HCT116 (cell line): ENCODE measurements around the gene IFIT3. TPM values are rescaled to one million over a fixed set of nuclear protein-coding genes. Genes with fewer than 3 reads are reported as not detected.

Experiments
- ATAC-seq: fragments of 200-7000 bp; cut with Tn5 transposase; 2 replicates; pipeline ENCODE4 v1.9.1; 2020; ENCODE audit warnings: mild to moderate bottlenecking, moderate library complexity
- BruUV-seq: library from RNA; stranded (reverse); fragments of 400-500 nt; replicated peaks from 2 replicates; lab custom pipeline; 2021; lab: Mats Ljungman, UMichigan
- CTCF ChIA-PET: fragments of 300-600 bp; sonication (Branson Sonifier 250); formaldehyde crosslinking; loops from one replicate; lab custom pipeline; 2021; ENCODE audit warnings: antibody characterized with exemption; lab: Charles Lee
- POLR2A ChIA-PET: fragments of 300-600, 350-600 bp; sonication (Branson Sonifier 250); formaldehyde crosslinking; loops from one replicate; lab custom pipeline; 2021; ENCODE audit warnings: antibody characterized with exemption; lab: Charles Lee
- RAD21 ChIA-PET, 2 experiments: fragments of 300-600 bp; sonication (Branson Sonifier 250); formaldehyde crosslinking; loops; one replicate each; lab custom pipeline; 2023; ENCODE audit warnings: low total read pairs in 2 of 2; ENCODE audit not compliant: uncharacterized antibody in 2 of 2, unreplicated experiment in 2 of 2, low non-redundant PET in 1 of 2; lab: Charles Lee
- DNase-seq: peaks from one replicate; pipeline ENCODE4 v3.0.0-alpha.2; 2010; ENCODE audit warnings: low read depth, low spot score
- H2AFZ ChIP-seq: fragments of 200-600 bp; shearing (Covaris generic), sonication (generic); 2 replicates; pipeline ENCODE4 v1.6.1; 2017; ENCODE audit warnings: low read depth, mixed run types, mixed read lengths, antibody characterized with exemption, low read length; ENCODE audit not compliant: poor library complexity, severe bottlenecking
- H3K27ac ChIP-seq: 2 replicates; pipeline ENCODE4 v1.5.1; 2012; ENCODE audit warnings: low read depth, low read length
- H3K27me3 ChIP-seq: fragments of 200-600 bp; sonication (generic); 2 replicates; pipeline ENCODE4 v1.6.1; 2016; ENCODE audit warnings: mixed run types, low read length, mixed read lengths; ENCODE audit not compliant: insufficient read depth
- H3K36me3 ChIP-seq, 2 experiments: fragments of 200-500 bp in 1 of 2; fragments of 200-600 bp in 1 of 2; sonication (Bioruptor generic) in 1 of 2; sonication (generic) in 1 of 2; 2 replicates each; pipeline versions ENCODE4 v1.5.1 to v1.6.1; 2014 to 2016; ENCODE audit warnings: low read length in 2 of 2, inconsistent platforms in 1 of 2, mixed read lengths in 1 of 2, mixed run types in 1 of 2; ENCODE audit not compliant: insufficient read depth in 2 of 2, control insufficient read depth in 1 of 2
- H3K4me1 ChIP-seq, 2 experiments: fragments of 200-600 bp in 1 of 2; sonication (generic) in 1 of 2; 2 replicates each; pipeline versions ENCODE4 v1.5.1 to v1.6.1; 2012 to 2017; ENCODE audit warnings: low read length in 2 of 2, inconsistent platforms in 1 of 2, mild to moderate bottlenecking in 1 of 2, mixed read lengths in 1 of 2, mixed run types in 1 of 2, moderate library complexity in 1 of 2; ENCODE audit not compliant: insufficient read depth in 2 of 2, control insufficient read depth in 1 of 2
- H3K4me2 ChIP-seq: fragments of 200-600 bp; sonication (generic); 2 replicates; pipeline ENCODE4 v1.6.1; 2017; ENCODE audit warnings: mixed run types, low read length, mixed read lengths
- H3K4me3 ChIP-seq, 2 experiments: fragments of 200-600 bp in 1 of 2; sonication (generic) in 1 of 2; replicated peaks in 1 of 2; 2 replicates each; pipeline ENCODE4 v1.5.1; 2011 to 2016; ENCODE audit warnings: low read length in 2 of 2, control low read depth in 1 of 2, low read depth in 1 of 2, mild to moderate bottlenecking in 1 of 2, mixed read lengths in 1 of 2, mixed run types in 1 of 2
- H3K79me2 ChIP-seq: fragments of 200-600 bp; sonication (generic); 2 replicates; pipeline ENCODE4 v1.6.1; 2017; ENCODE audit warnings: mild to moderate bottlenecking, mixed run types, low read length, moderate library complexity, mixed read lengths; ENCODE audit not compliant: insufficient read depth
- H3K9ac ChIP-seq: fragments of 200-600 bp; sonication (generic); 2 replicates; pipeline ENCODE4 v1.6.1; 2016; ENCODE audit warnings: low read length, mixed read lengths
- H3K9me2 ChIP-seq: fragments of 200-600 bp; sonication (generic), shearing (Covaris generic); 2 replicates; pipeline ENCODE4 v1.6.1; 2017; ENCODE audit warnings: mixed run types, mild to moderate bottlenecking, moderate library complexity; ENCODE audit not compliant: insufficient read depth
- H3K9me3 ChIP-seq, 2 experiments: fragments of 200-500 bp in 1 of 2; fragments of 200-600 bp in 1 of 2; sonication (Bioruptor generic) in 1 of 2; sonication (generic) in 1 of 2; 2 replicates each; pipeline ENCODE4 v1.6.1; 2014 to 2017; ENCODE audit warnings: low read length in 2 of 2, mixed read lengths in 2 of 2, inconsistent platforms in 1 of 2, low read depth in 1 of 2, mild to moderate bottlenecking in 1 of 2, mixed run types in 1 of 2, moderate library complexity in 1 of 2; ENCODE audit not compliant: control insufficient read depth in 1 of 2, insufficient read depth in 1 of 2
- H4K20me1 ChIP-seq: fragments of 200-600 bp; sonication (generic), shearing (Covaris generic); 2 replicates; pipeline ENCODE4 v1.6.1; 2017; ENCODE audit warnings: mixed run types, mild to moderate bottlenecking, moderate library complexity; ENCODE audit not compliant: insufficient read depth
- ATF3 ChIP-seq: IDR thresholded peaks from 2 replicates; pipeline ENCODE4 v1.6.1; 2012
- CBX3 ChIP-seq: IDR thresholded peaks from 2 replicates; pipeline ENCODE4 v1.6.1; 2012; ENCODE audit warnings: low read depth
- CEBPB ChIP-seq: IDR thresholded peaks from 2 replicates; pipeline ENCODE4 v1.6.1; 2012; ENCODE audit warnings: low read depth
- EGR1 ChIP-seq: IDR thresholded peaks from 2 replicates; pipeline ENCODE4 v1.6.1; 2012; ENCODE audit warnings: low read depth
- ELF1 ChIP-seq: IDR thresholded peaks from 2 replicates; pipeline ENCODE4 v1.6.1; 2012; ENCODE audit warnings: low read depth, borderline replicate concordance
- EZH2 ChIP-seq: fragments of 200-600 bp; sonication (generic); IDR thresholded peaks from 2 replicates; pipeline ENCODE4 v1.6.1; 2017; ENCODE audit warnings: antibody characterized with exemption, mixed run types
- EZH2phosphoT487 ChIP-seq: fragments of 200-600 bp; IDR thresholded peaks from 2 replicates; pipeline ENCODE4 v1.6.1; 2018; ENCODE audit warnings: antibody characterized with exemption, borderline replicate concordance
- FOSL1 ChIP-seq: IDR thresholded peaks from 2 replicates; pipeline ENCODE4 v1.6.1; 2012; ENCODE audit warnings: low read depth
- JUND ChIP-seq: IDR thresholded peaks from 2 replicates; pipeline ENCODE4 v1.6.1; 2012
- POLR2A ChIP-seq: IDR thresholded peaks from 2 replicates; pipeline ENCODE4 v1.7.0; 2011; ENCODE audit warnings: borderline replicate concordance; ENCODE audit not compliant: insufficient read depth, insufficient read length; ENCODE audit errors: extremely low read depth
- RAD21 ChIP-seq: IDR thresholded peaks from 2 replicates; pipeline ENCODE4 v1.6.1; 2012; ENCODE audit warnings: low read depth, mild to moderate bottlenecking
- SIN3A ChIP-seq: IDR thresholded peaks from 2 replicates; pipeline ENCODE4 v1.6.1; 2012; ENCODE audit warnings: low read depth
- SP1 ChIP-seq: IDR thresholded peaks from 2 replicates; pipeline ENCODE4 v1.6.1; 2012; ENCODE audit warnings: low read depth
- SRF ChIP-seq: IDR thresholded peaks from 2 replicates; pipeline ENCODE4 v1.6.1; 2012; ENCODE audit warnings: low read depth
- TCF7L2 ChIP-seq: IDR thresholded peaks from 2 replicates; pipeline ENCODE4 v1.7.0; 2011; ENCODE audit warnings: borderline replicate concordance, inconsistent platforms; ENCODE audit not compliant: insufficient read depth, insufficient read length; ENCODE audit errors: extremely low read depth
- YY1 ChIP-seq: IDR thresholded peaks from 2 replicates; pipeline ENCODE4 v1.6.1; 2011; ENCODE audit warnings: low read length, low read depth, moderate library complexity, mild to moderate bottlenecking; ENCODE audit not compliant: insufficient replicate concordance; ENCODE audit errors: extremely low read depth
- ZFX ChIP-seq: fragments of 450-650 bp; IDR thresholded peaks from 2 replicates; pipeline ENCODE4 v1.6.1; 2017
- ZNF274 ChIP-seq: fragments of 200-500 bp; sonication (Bioruptor generic); IDR thresholded peaks from 2 replicates; pipeline ENCODE4 v1.6.1; 2014; ENCODE audit warnings: mild to moderate bottlenecking, low read depth, low read length, inconsistent platforms
- intact Hi-C: fragments of 100-400 bp; cut with micrococcal nuclease; formaldehyde crosslinking; loops from 2 replicates; pipeline ENCODE4 v1.10.0; 2022
- total RNA-seq: library from RNA; stranded (reverse); gene quantifications from one replicate; pipeline ENCODE4 v1.2.1, GENCODE V29; 2021; ENCODE audit not compliant: unreplicated experiment
- TF ChIP-seq, protein P1 (sequence below), 3 experiments: fragments of 200-600 bp in 1 of 3; sonication (generic) in 1 of 3; IDR thresholded peaks in 2 of 3; conservative IDR thresholded peaks in 1 of 3; 2 replicates each; pipeline ENCODE4 v1.5.1; 2012 to 2017; ENCODE audit warnings: low read depth in 2 of 3, low read length in 2 of 3, antibody characterized with exemption in 1 of 3, borderline replicate concordance in 1 of 3, control low read depth in 1 of 3, mild to moderate bottlenecking in 1 of 3, mixed read lengths in 1 of 3, mixed run types in 1 of 3, moderate library complexity in 1 of 3; ENCODE audit not compliant: insufficient read depth in 1 of 3
- TF ChIP-seq, protein P2 (sequence below): IDR thresholded peaks from 2 replicates; pipeline ENCODE4 v1.6.1; 2012
- TF ChIP-seq, protein P3 (sequence below): IDR thresholded peaks from 2 replicates; pipeline ENCODE4 v1.6.1; 2012; ENCODE audit warnings: low read depth

The IFIT3 gene
- total RNA-seq, 1 experiment from 2014 or later: 1.1 TPM

DNA sequence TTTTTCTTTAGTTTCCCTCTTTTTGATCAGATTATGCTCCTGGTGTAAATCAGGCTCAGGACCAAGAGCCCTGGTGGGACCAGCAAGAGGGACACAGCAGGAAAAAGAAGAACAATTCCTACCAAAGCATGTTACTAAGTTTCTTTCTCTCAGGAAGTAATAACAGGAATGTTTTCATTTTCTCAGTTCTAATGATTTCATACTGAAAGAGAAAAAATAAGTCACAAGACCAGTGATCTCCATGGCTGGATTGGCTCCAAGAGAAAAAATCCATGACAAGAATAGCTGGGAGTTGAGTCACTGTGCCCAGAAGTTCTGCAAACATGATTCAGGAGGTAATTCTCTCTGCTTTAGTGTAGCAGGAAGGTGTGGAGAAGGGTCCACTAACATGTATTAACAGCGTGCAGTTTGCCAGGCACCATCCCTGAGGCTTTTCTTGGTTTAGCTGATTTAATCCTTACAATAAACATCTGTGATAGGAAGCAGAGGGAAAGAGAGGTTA lies 49.7 kb upstream of the IFIT3 start:
- peak overlapping the region in 1 of 2 experiments; percentile 35; a peak in 3 of 4 replicates for H3K4me3 ChIP-seq
- peak; percentile 34; the same call in 1 of the 2 replicates for TF ChIP-seq CEBPB
- no peak for TF ChIP-seq EZH2phosphoT487
- TF ChIP-seq, protein P1, sequence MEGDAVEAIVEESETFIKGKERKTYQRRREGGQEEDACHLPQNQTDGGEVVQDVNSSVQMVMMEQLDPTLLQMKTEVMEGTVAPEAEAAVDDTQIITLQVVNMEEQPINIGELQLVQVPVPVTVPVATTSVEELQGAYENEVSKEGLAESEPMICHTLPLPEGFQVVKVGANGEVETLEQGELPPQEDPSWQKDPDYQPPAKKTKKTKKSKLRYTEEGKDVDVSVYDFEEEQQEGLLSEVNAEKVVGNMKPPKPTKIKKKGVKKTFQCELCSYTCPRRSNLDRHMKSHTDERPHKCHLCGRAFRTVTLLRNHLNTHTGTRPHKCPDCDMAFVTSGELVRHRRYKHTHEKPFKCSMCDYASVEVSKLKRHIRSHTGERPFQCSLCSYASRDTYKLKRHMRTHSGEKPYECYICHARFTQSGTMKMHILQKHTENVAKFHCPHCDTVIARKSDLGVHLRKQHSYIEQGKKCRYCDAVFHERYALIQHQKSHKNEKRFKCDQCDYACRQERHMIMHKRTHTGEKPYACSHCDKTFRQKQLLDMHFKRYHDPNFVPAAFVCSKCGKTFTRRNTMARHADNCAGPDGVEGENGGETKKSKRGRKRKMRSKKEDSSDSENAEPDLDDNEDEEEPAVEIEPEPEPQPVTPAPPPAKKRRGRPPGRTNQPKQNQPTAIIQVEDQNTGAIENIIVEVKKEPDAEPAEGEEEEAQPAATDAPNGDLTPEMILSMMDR (IDR thresholded peaks at IDR 0.05 in 2 of 3, conservative IDR thresholded peaks at IDR 0.05 in 1 of 3; ENCODE audit: borderline replicate concordance in 1 of 3, insufficient read depth in 1 of 3, low read depth in 2 of 3, low read length in 2 of 3): no peak
- TF ChIP-seq JUND: peak; percentile 81
- 0 out of 2 replicates have a peak, but pooled peaks have one; percentile 20 for TF ChIP-seq EGR1
- TF ChIP-seq SIN3A: peak; percentile 57; the same call in 1 of the 2 replicates
- TF ChIP-seq, protein P2, sequence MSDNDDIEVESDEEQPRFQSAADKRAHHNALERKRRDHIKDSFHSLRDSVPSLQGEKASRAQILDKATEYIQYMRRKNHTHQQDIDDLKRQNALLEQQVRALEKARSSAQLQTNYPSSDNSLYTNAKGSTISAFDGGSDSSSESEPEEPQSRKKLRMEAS: peak; percentile 34; the same call in 1 of the 2 replicates
- TF ChIP-seq ZNF274: no peak
- peak; percentile 87 for TF ChIP-seq FOSL1
- TF ChIP-seq SP1: peak; percentile 78
- peak; percentile 7; the same call in 1 of the 2 replicates for TF ChIP-seq RAD21
- TF ChIP-seq YY1: no peak
- no peak for TF ChIP-seq ZFX
- no peak for TF ChIP-seq POLR2A
- TF ChIP-seq ELF1: no peak
- no peak for TF ChIP-seq ATF3
- TF ChIP-seq EZH2: no peak
- peak; percentile 20 for TF ChIP-seq TCF7L2
- TF ChIP-seq CBX3: peak; percentile 69; the same call in 1 of the 2 replicates
- TF ChIP-seq, protein P3, sequence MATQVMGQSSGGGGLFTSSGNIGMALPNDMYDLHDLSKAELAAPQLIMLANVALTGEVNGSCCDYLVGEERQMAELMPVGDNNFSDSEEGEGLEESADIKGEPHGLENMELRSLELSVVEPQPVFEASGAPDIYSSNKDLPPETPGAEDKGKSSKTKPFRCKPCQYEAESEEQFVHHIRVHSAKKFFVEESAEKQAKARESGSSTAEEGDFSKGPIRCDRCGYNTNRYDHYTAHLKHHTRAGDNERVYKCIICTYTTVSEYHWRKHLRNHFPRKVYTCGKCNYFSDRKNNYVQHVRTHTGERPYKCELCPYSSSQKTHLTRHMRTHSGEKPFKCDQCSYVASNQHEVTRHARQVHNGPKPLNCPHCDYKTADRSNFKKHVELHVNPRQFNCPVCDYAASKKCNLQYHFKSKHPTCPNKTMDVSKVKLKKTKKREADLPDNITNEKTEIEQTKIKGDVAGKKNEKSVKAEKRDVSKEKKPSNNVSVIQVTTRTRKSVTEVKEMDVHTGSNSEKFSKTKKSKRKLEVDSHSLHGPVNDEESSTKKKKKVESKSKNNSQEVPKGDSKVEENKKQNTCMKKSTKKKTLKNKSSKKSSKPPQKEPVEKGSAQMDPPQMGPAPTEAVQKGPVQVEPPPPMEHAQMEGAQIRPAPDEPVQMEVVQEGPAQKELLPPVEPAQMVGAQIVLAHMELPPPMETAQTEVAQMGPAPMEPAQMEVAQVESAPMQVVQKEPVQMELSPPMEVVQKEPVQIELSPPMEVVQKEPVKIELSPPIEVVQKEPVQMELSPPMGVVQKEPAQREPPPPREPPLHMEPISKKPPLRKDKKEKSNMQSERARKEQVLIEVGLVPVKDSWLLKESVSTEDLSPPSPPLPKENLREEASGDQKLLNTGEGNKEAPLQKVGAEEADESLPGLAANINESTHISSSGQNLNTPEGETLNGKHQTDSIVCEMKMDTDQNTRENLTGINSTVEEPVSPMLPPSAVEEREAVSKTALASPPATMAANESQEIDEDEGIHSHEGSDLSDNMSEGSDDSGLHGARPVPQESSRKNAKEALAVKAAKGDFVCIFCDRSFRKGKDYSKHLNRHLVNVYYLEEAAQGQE: no peak
- no peak for TF ChIP-seq SRF

More for the DNA sequence above, 49.7 kb upstream of the IFIT3 start:
- ChIA-PET CTCF (no interaction called here), POLR2A (no interaction called here), RAD21 (no interaction called here)
- Histone ChIP-seq H3K27ac (peak overlapping the region; percentile 68), H3K36me3 (no peaks in the 10 kb centered on the region), H3K27me3 (no peaks in the 10 kb centered on the region), H3K4me1 (peaks cover 39 to 48% of the 10 kb centered on the region in 2 experiments), H3K4me2 (peak overlapping the region; percentile 70), H3K9ac (peak overlapping the region; percentile 30), H3K79me2 (no peaks in the 10 kb centered on the region), H3K9me2 (no peaks in the 10 kb centered on the region), H3K9me3 (no peaks in the 10 kb centered on the region), H4K20me1 (no peaks in the 10 kb centered on the region), H2AFZ (peak overlapping the region; percentile 87)
- peak; percentile 67 for DNase-seq
- BruUV-seq: no TSS peak
- intact Hi-C loops: no loop called here
- ATAC-seq: peak; percentile 89
